IMR-90 (cell line): ENCODE data around the gene NEDD1. TPM values are rescaled to one million over a fixed set of nuclear protein-coding genes. Genes with fewer than 3 reads are reported as not detected.

Experiments
- ATAC-seq: fragments of 200-7000 bp; cut with Tn5 transposase; 2 replicates; pipeline ENCODE4 v1.9.1; 2020; ENCODE audit warnings: low read depth, mild to moderate bottlenecking, moderate library complexity
- BruUV-seq: library from RNA; stranded (reverse); fragments of 400-500 nt; replicated peaks from 2 replicates; lab custom pipeline; 2021; lab: Mats Ljungman, UMichigan
- CTCF ChIA-PET: fragments of 300-600 bp; formaldehyde crosslinking; extraction: SDS; loops from one replicate; lab custom pipeline; 2021; ENCODE audit warnings: antibody characterized with exemption; lab: Yijun Ruan, JAX
- POLR2A ChIA-PET: fragments of 300-600 bp; sonication (Branson Sonifier 250); formaldehyde crosslinking; loops from one replicate; lab custom pipeline; 2022; ENCODE audit warnings: antibody characterized with exemption; ENCODE audit not compliant: unreplicated experiment; lab: Charles Lee
- DNase-seq: peaks from one replicate; pipeline ENCODE4 v3.0.0; 2013
- H2AFZ ChIP-seq: replicated peaks from 2 replicates; pipeline ENCODE3; 2013; ENCODE audit warnings: low read length, mild to moderate bottlenecking; ENCODE audit not compliant: poor library complexity
- H2AK5ac ChIP-seq: 2 replicates; pipeline ENCODE4 v1.6.1; 2013; ENCODE audit warnings: low read depth, low read length, inconsistent platforms
- H2AK9ac ChIP-seq: replicated peaks from 2 replicates; pipeline ENCODE3; 2013; ENCODE audit warnings: mild to moderate bottlenecking, low read depth, low read length, moderate library complexity; ENCODE audit not compliant: poor library complexity
- H2BK120ac ChIP-seq: 2 replicates; pipeline ENCODE4 v1.6.1; 2013; ENCODE audit warnings: low read depth, low read length, inconsistent platforms
- H2BK15ac ChIP-seq: 3 replicates; pipeline ENCODE4 v1.6.1; 2013; ENCODE audit warnings: low read depth, low read length, inconsistent platforms
- H2BK20ac ChIP-seq: 2 replicates; pipeline ENCODE4 v1.6.1; 2013; ENCODE audit warnings: low read depth, mild to moderate bottlenecking, inconsistent platforms, low read length, moderate library complexity
- H2BK5ac ChIP-seq: 2 replicates; pipeline ENCODE4 v1.6.1; 2013; ENCODE audit warnings: mild to moderate bottlenecking, low read depth, low read length, inconsistent platforms; ENCODE audit not compliant: poor library complexity, severe bottlenecking
- H3K14ac ChIP-seq: replicated peaks from 2 replicates; pipeline ENCODE4 v1.6.1; 2013; ENCODE audit warnings: low read depth, low read length, inconsistent platforms
- H3K18ac ChIP-seq: 2 replicates; pipeline ENCODE4 v1.6.1; 2013; ENCODE audit warnings: low read depth, low read length, control low read depth
- H3K23ac ChIP-seq: 2 replicates; pipeline ENCODE4 v1.6.1; 2013; ENCODE audit warnings: low read depth, low read length, inconsistent platforms
- H3K27ac ChIP-seq: 2 replicates; pipeline ENCODE4 v1.5.1; 2013; ENCODE audit warnings: mild to moderate bottlenecking, control low read depth, low read length; ENCODE audit not compliant: insufficient read depth
- H3K27me3 ChIP-seq: 2 replicates; pipeline ENCODE4 v1.6.1; 2013; ENCODE audit warnings: low read length; ENCODE audit not compliant: control insufficient read depth, insufficient read depth
- H3K36me3 ChIP-seq: 2 replicates; pipeline ENCODE4 v1.6.1; 2013; ENCODE audit warnings: low read length, mixed read lengths; ENCODE audit not compliant: control insufficient read depth, insufficient read depth
- H3K4ac ChIP-seq: 2 replicates; pipeline ENCODE4 v1.6.1; 2013; ENCODE audit warnings: low read depth, low read length, inconsistent platforms
- H3K4me1 ChIP-seq: 2 replicates; pipeline ENCODE4 v1.6.1; 2013; ENCODE audit warnings: low read length, mixed read lengths; ENCODE audit not compliant: control insufficient read depth, insufficient read depth
- H3K4me2 ChIP-seq: 2 replicates; pipeline ENCODE4 v1.6.1; 2013; ENCODE audit warnings: low read depth, mild to moderate bottlenecking, control low read depth, low read length, moderate library complexity
- H3K4me3 ChIP-seq: 2 replicates; pipeline ENCODE4 v1.5.1; 2013; ENCODE audit warnings: low read depth, mild to moderate bottlenecking, control low read depth, low read length, moderate library complexity; ENCODE audit not compliant: insufficient read depth
- H3K56ac ChIP-seq: 2 replicates; pipeline ENCODE4 v1.6.1; 2013; ENCODE audit warnings: low read length, inconsistent platforms; ENCODE audit not compliant: insufficient read depth; ENCODE audit errors: extremely low read depth
- H3K79me1 ChIP-seq, 2 experiments: 2 replicates each; pipeline ENCODE4 v1.6.1; 2013; ENCODE audit warnings: low read length in 2 of 2, inconsistent platforms in 1 of 2, low read depth in 1 of 2
- H3K9ac ChIP-seq: 2 replicates; pipeline ENCODE4 v1.6.1; 2013; ENCODE audit warnings: low read depth, low read length, control low read depth
- H3K9me1 ChIP-seq: 2 replicates; pipeline ENCODE4 v1.6.1; 2013; ENCODE audit warnings: low read length, inconsistent platforms; ENCODE audit not compliant: insufficient read depth
- H3K9me3 ChIP-seq: 2 replicates; pipeline ENCODE4 v1.6.1; 2013; ENCODE audit warnings: low read length; ENCODE audit not compliant: control insufficient read depth, insufficient read depth
- H4K20me1 ChIP-seq: 2 replicates; pipeline ENCODE4 v1.6.1; 2013; ENCODE audit warnings: low read length, inconsistent platforms; ENCODE audit not compliant: insufficient read depth
- H4K5ac ChIP-seq: 2 replicates; pipeline ENCODE4 v1.6.1; 2013; ENCODE audit warnings: mild to moderate bottlenecking, low read depth, low read length, control low read depth
- H4K8ac ChIP-seq, 2 experiments: 2 replicates each; pipeline ENCODE4 v1.6.1; 2013; ENCODE audit warnings: low read depth in 2 of 2, low read length in 2 of 2, control low read depth in 1 of 2, inconsistent platforms in 1 of 2
- H4K91ac ChIP-seq: 2 replicates; pipeline ENCODE4 v1.6.1; 2013; ENCODE audit warnings: low read depth, low read length, inconsistent platforms; ENCODE audit not compliant: insufficient read depth
- BHLHE40 ChIP-seq: fragments of 150-350 bp; IDR thresholded peaks from 2 replicates; pipeline ENCODE4 v1.6.1; 2016; ENCODE audit warnings: mild to moderate bottlenecking, low read depth, low read length
- CEBPB ChIP-seq: IDR thresholded peaks from 2 replicates; pipeline ENCODE4 v1.6.1; 2012; ENCODE audit warnings: low read depth, low read length, improper control_type of control experiment
- CHD1 ChIP-seq: IDR thresholded peaks from 2 replicates; pipeline ENCODE4 v1.6.1; 2012; ENCODE audit warnings: low read depth, low read length, improper control_type of control experiment
- CTCF ChIP-seq: conservative IDR thresholded peaks from 2 replicates; pipeline ENCODE4 v1.5.1; 2012; ENCODE audit warnings: mild to moderate bottlenecking, low read depth, low read length, improper control_type of control experiment
- ELK1 ChIP-seq: fragments of 150-350 bp; IDR thresholded peaks from 2 replicates; pipeline ENCODE4 v1.6.1; 2016; ENCODE audit warnings: low read depth, mild to moderate bottlenecking, low read length, moderate library complexity, borderline replicate concordance
- FOS ChIP-seq: fragments of 150-350 bp; IDR thresholded peaks from 2 replicates; pipeline ENCODE4 v1.6.1; 2016; ENCODE audit warnings: low read depth, low read length
- MAFK ChIP-seq: IDR thresholded peaks from 2 replicates; pipeline ENCODE4 v1.6.1; 2012; ENCODE audit warnings: low read depth, low read length, improper control_type of control experiment
- MAZ ChIP-seq: IDR thresholded peaks from 2 replicates; pipeline ENCODE4 v1.6.1; 2012; ENCODE audit warnings: low read depth, mild to moderate bottlenecking, low read length, improper control_type of control experiment, moderate library complexity, borderline replicate concordance
- MXI1 ChIP-seq: IDR thresholded peaks from 2 replicates; pipeline ENCODE4 v1.6.1; 2012; ENCODE audit warnings: low read depth, mild to moderate bottlenecking, low read length, moderate library complexity, borderline replicate concordance
- NFE2L2 ChIP-seq: fragments of 150-350 bp; IDR thresholded peaks from 2 replicates; pipeline ENCODE4 v1.6.1; 2016; ENCODE audit warnings: low read depth, mild to moderate bottlenecking, low read length
- POLR2A ChIP-seq: IDR thresholded peaks from 2 replicates; pipeline ENCODE4 v1.6.1; 2012; ENCODE audit warnings: mild to moderate bottlenecking, low read depth, low read length
- RAD21 ChIP-seq: IDR thresholded peaks from 2 replicates; pipeline ENCODE4 v1.6.1; 2012; ENCODE audit warnings: low read length, improper control_type of control experiment
- RCOR1 ChIP-seq: IDR thresholded peaks from 2 replicates; pipeline ENCODE4 v1.6.1; 2012; ENCODE audit warnings: mild to moderate bottlenecking, low read length, improper control_type of control experiment; ENCODE audit not compliant: insufficient replicate concordance
- RFX5 ChIP-seq: IDR thresholded peaks from 2 replicates; pipeline ENCODE4 v1.8.0; 2012; ENCODE audit warnings: low read depth, mild to moderate bottlenecking, low read length, moderate library complexity
- SMC3 ChIP-seq: fragments of 150-350 bp; IDR thresholded peaks from 2 replicates; pipeline ENCODE4 v1.6.1; 2016; ENCODE audit warnings: low read depth, mild to moderate bottlenecking, antibody characterized with exemption, low read length, moderate library complexity
- USF2 ChIP-seq: fragments of 150-350 bp; IDR thresholded peaks from 2 replicates; pipeline ENCODE4 v1.6.1; 2017; ENCODE audit warnings: mild to moderate bottlenecking, antibody characterized with exemption, low read length, low read depth
- WGBS, 2 experiments: methylation state at CpG; one replicate each; pipeline versions ENCODE4 v1.1.5 to v1.1.7; 2013; ENCODE audit warnings: missing lambda C conversion rate in 2 of 2; ENCODE audit not compliant: insufficient read length in 1 of 2; ENCODE audit errors: extremely low coverage in 2 of 2; 5-methylcytosine and 5-hydroxymethylcytosine counted together
- dilution Hi-C: fragments of 300-500 bp; cut with HindIII; formaldehyde crosslinking; loops from one replicate; pipeline ENCODE4 v1.14.3; 2018; ENCODE audit warnings: low sequenced_read_pairs; ENCODE audit not compliant: unreplicated experiment
- in situ Hi-C: fragments of 300-500 bp; cut with MboI; formaldehyde crosslinking; loops from 3 replicates; pipeline ENCODE4 v1.14.3; 2019; ENCODE audit warnings: low sequenced_read_pairs, inconsistent platforms, mixed read lengths
- intact Hi-C: fragments of 100-400 bp; cut with micrococcal nuclease; formaldehyde crosslinking; loops from 2 replicates; pipeline ENCODE4 v1.10.0; 2022
- polyA plus RNA-seq, 3 experiments: library from polyadenylated mRNA; depleted of rRNA; stranded (reverse); fragments of >200 nt; gene quantifications; 2 replicates each; pipeline ENCODE4 v1.2.3, GENCODE V29; 2012; ENCODE audit warnings: low replicate concordance in 1 of 3
- total RNA-seq: library from RNA; depleted of rRNA; stranded (reverse); fragments of >200 nt; gene quantifications from 2 replicates; pipeline ENCODE4 v1.2.3, GENCODE V29; 2012

NEDD1 gene
- total and polyA plus RNA-seq, 2 of the 4 experiments (the other 2 are of a cell fraction): 10.0 to 48.0 TPM

GRCh38 chr12:96948782-96949181, 41.7 kb downstream of the NEDD1 start:
- Histone ChIP-seq H3K79me1 (no peaks in the 10 kb centered on the region), H3K9ac (no peak overlapping the region), H3K27ac (no peak overlapping the region), H2BK20ac (no peak overlapping the region), H3K9me1 (0 out of 2 replicates have a peak, but pooled peaks cover 5% of the 10 kb centered on the region), H3K18ac (no peak overlapping the region), H4K8ac (no peak overlapping the region), H3K4me2 (no peak overlapping the region), H3K14ac (no peak overlapping the region), H3K56ac (no peak overlapping the region), H3K27me3 (no peaks in the 10 kb centered on the region), H3K4me1 (no peaks in the 10 kb centered on the region), H3K36me3 (peaks cover 3% of the 10 kb centered on the region; the same call in 1 of the 2 replicates), H4K20me1 (no peaks in the 10 kb centered on the region), H3K4me3 (no peak overlapping the region), H3K9me3 (no peaks in the 10 kb centered on the region), H2AK9ac (peak overlapping the region; percentile 76), H2AFZ (no peak overlapping the region), H3K4ac (no peak overlapping the region), H3K23ac (no peak overlapping the region), H4K91ac (no peak overlapping the region), H2BK120ac (no peak overlapping the region), H4K5ac (no peak overlapping the region), H2AK5ac (no peak overlapping the region), H2BK5ac (no peak overlapping the region), H2BK15ac (no peak overlapping the region)
- in situ Hi-C loops (no loop called here), dilution Hi-C loops (no loop called here), intact Hi-C loops (no loop called here)
- no peak for DNase-seq
- WGBS, 2 experiments: no CpG with 5 or more reads among the region's 2 CpGs
- TF ChIP-seq POLR2A (no peak), MXI1 (no peak), SMC3 (no peak), CTCF (no peak), MAFK (no peak), RAD21 (no peak), FOS (no peak), NFE2L2 (no peak), RFX5 (no peak), CHD1 (no peak), ELK1 (no peak), CEBPB (no peak), RCOR1 (no peak), BHLHE40 (no peak), MAZ (no peak), USF2 (no peak)
- no peak for ATAC-seq
- no TSS peak for BruUV-seq
- POLR2A ChIA-PET: no interaction called here
- CTCF ChIA-PET: no interaction called here
